Measurements from ENCODE around the gene EXOC1L. TPM values are rescaled to one million over a fixed set of nuclear protein-coding genes. Genes with fewer than 3 reads are reported as not detected.

EXOC1L gene
- total and polyA plus RNA-seq, 9 of the 15 experiments (the other 6 are each of a cell fraction or from before 2014, with no cell fraction given): 0.38 to 3.9 (median 1.0) TPM; not detected in 1

DNA sequence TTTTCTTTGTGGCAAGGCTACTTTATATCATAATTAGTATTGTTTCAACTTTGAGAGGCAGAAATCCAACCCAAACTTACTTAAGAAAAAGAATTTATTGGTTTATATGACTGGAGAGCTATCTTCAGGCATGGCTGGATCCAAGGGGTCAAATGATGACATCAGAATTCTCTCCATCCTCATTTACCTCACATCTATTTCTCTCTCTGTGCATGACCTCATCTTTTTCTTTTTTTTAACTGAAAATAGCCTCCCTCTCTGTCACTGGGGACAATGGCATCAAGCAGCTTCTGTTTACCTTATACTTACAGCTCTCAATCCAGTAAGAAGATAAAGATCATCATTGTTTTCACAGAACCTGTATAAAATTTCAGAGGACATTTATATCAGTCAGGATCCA, 12.0 kb upstream of the EXOC1L start:
- no TSS peak for BruUV-seq (replicated peaks)
- in situ Hi-C loops (cut with MboI): no loop called here
- TF ChIP-seq ZBTB11 (CRISPR knock-in tag; IDR thresholded peaks at IDR 0.05) (no peak), ZNF764 (CRISPR knock-in tag; IDR thresholded peaks at IDR 0.05; ENCODE audit: low read depth) (no peak), SUPT5H (IDR thresholded peaks at IDR 0.05) (no peak), RFX5 (IDR thresholded peaks at IDR 0.05; ENCODE audit: low read depth, low read length) (no peak), ZFP1 (CRISPR knock-in tag; IDR thresholded peaks at IDR 0.05) (no peak), ZNF586 (CRISPR knock-in tag; conservative IDR thresholded peaks at IDR 0.05) (no peak), HMGN3 (IDR thresholded peaks at IDR 0.05; ENCODE audit: borderline replicate concordance, extremely low read depth, insufficient read length, low read depth, low read length) (no peak), ZNF347 (CRISPR knock-in tag; IDR thresholded peaks at IDR 0.05; ENCODE audit: low read depth) (no peak), POU5F1 (IDR thresholded peaks at IDR 0.05; ENCODE audit: borderline replicate concordance, low read depth, low read length, partially characterized antibody) (no peak), E4F1 (CRISPR knock-in tag; IDR thresholded peaks at IDR 0.05; ENCODE audit: borderline replicate concordance) (no peak)

More for the DNA sequence above, 12.0 kb upstream of the EXOC1L start:
- Histone ChIP-seq H3K9ac (ENCODE audit: insufficient read depth in 1 of 2, low read depth in 2 of 2, low read length in 2 of 2) (no peak overlapping the region), H4K20me1 (replicated peaks; ENCODE audit: control insufficient read depth, insufficient read depth, low read length) (no peaks in the 10 kb centered on the region), H3K79me2 (ENCODE audit: control insufficient read depth, insufficient read depth, low read length) (no peaks in the 10 kb centered on the region), H3K9me1 (ENCODE audit: control insufficient read depth, insufficient read depth, low read length) (no peaks in the 10 kb centered on the region), H3K4me3 (no peak overlapping the region), H2AFZ (ENCODE audit: low read depth, low read length) (no peak overlapping the region), H3K27me3 (ENCODE audit: control insufficient read depth in 2 of 2, insufficient read depth in 2 of 2, low read length in 2 of 2) (no peaks in the 10 kb centered on the region; a peak in 1 of 5 replicates), H3K27ac (ENCODE audit: extremely low read depth, low read depth, low read length) (no peak overlapping the region), H3K4me2 (ENCODE audit: insufficient read depth, low read length) (no peak overlapping the region), H3K36me3 (ENCODE audit: control insufficient read depth, insufficient read depth, low read length) (no peaks in the 10 kb centered on the region), H3K4me1 (replicated peaks in 1 of 2; ENCODE audit: control insufficient read depth in 2 of 2, insufficient read depth in 2 of 2, low read length in 2 of 2) (no peaks in the 10 kb centered on the region; a peak in 1 of 5 replicates), H3K9me3 (replicated peaks; ENCODE audit: control insufficient read depth, insufficient read depth, low read depth, low read length) (no peaks in the 10 kb centered on the region)
- no peak for ATAC-seq
- ChIA-PET CTCF (ENCODE audit: low intra/inter-chr PET ratio) (no interaction called here), POLR2A (interaction anchor here (1.1 to 2.4 kb wide), 3 partner anchors 10 to 15 kb away, joined by 3 to 9 read pairs (median 7); no protein-coding TSS in a partner anchor)
- intact Hi-C loops (cut with micrococcal nuclease): no loop called here
- FAIRE-seq: no peak
- no peak for DNase-seq (ENCODE audit: extremely low read depth in 1 of 4, low spot score in 3 of 4)
